Fibroblast of lung (primary cell): ENCODE measurements around the gene SLC38A10. TPM values are rescaled to one million over a fixed set of nuclear protein-coding genes. Genes with fewer than 3 reads are reported as not detected.

Source experiments
- DNase-seq, 2 donors: peaks; one replicate each; pipeline versions ENCODE4 v3.0.0 to v3.0.0-alpha.2; 2010; ENCODE audit warnings: low read depth in 2 of 2
- H2AFZ ChIP-seq: 2 replicates; pipeline ENCODE4 v1.5.1; 2012; ENCODE audit warnings: low read length, control low read depth, inconsistent platforms
- H3K27ac ChIP-seq: 2 replicates; pipeline ENCODE4 v1.5.1; 2011; ENCODE audit warnings: low read length, control low read depth; ENCODE audit not compliant: insufficient read depth
- H3K27me3 ChIP-seq: 2 replicates; pipeline ENCODE4 v1.5.1; 2011; ENCODE audit warnings: mild to moderate bottlenecking, low read length; ENCODE audit not compliant: control insufficient read depth, insufficient read depth
- H3K36me3 ChIP-seq: 2 replicates; pipeline ENCODE4 v1.5.1; 2011; ENCODE audit warnings: low read length; ENCODE audit not compliant: control insufficient read depth, insufficient read depth
- H3K4me1 ChIP-seq: 2 replicates; pipeline ENCODE4 v1.5.1; 2011; ENCODE audit warnings: low read length; ENCODE audit not compliant: control insufficient read depth, insufficient read depth; ENCODE audit errors: extremely low read depth
- H3K4me2 ChIP-seq: 2 replicates; pipeline ENCODE4 v1.5.1; 2011; ENCODE audit warnings: low read length, control low read depth; ENCODE audit not compliant: insufficient read depth; ENCODE audit errors: extremely low read depth
- H3K4me3 ChIP-seq, 4 experiments: fragments of 200-600 bp in 1 of 4; sonication (generic) in 1 of 4; replicated peaks in 1 of 4; 2 replicates each; pipeline ENCODE4 v1.5.1; 2011 to 2016; ENCODE audit warnings: low read length in 4 of 4, low read depth in 3 of 4, mild to moderate bottlenecking in 3 of 4, control low read depth in 2 of 4, inconsistent platforms in 1 of 4, mixed read lengths in 1 of 4; ENCODE audit not compliant: insufficient read depth in 1 of 4; ENCODE audit errors: control extremely low read depth in 1 of 4
- H3K79me2 ChIP-seq: 2 replicates; pipeline ENCODE4 v1.5.1; 2012; ENCODE audit warnings: mild to moderate bottlenecking, low read length, inconsistent platforms; ENCODE audit not compliant: control insufficient read depth, insufficient read depth
- H3K9ac ChIP-seq: 2 replicates; pipeline ENCODE4 v1.5.1; 2011; ENCODE audit warnings: mild to moderate bottlenecking, low read length, control low read depth; ENCODE audit not compliant: insufficient read depth
- H3K9me3 ChIP-seq: 2 replicates; pipeline ENCODE4 v1.5.1; 2012; ENCODE audit warnings: low read depth, low read length; ENCODE audit not compliant: control insufficient read depth, insufficient read depth
- H4K20me1 ChIP-seq: 2 replicates; pipeline ENCODE4 v1.5.1; 2011; ENCODE audit warnings: low read length; ENCODE audit not compliant: control insufficient read depth, insufficient read depth; ENCODE audit errors: extremely low read depth
- CTCF ChIP-seq, 2 donors: IDR thresholded peaks in 1 of 2; conservative IDR thresholded peaks in 1 of 2; 1 replicate in 1 of 2; 2 replicates in 1 of 2; pipeline ENCODE4 v1.5.1; 2011 to 2012; ENCODE audit warnings: low read length in 2 of 2, control low read depth in 1 of 2, inconsistent platforms in 1 of 2, low read depth in 1 of 2, mild to moderate bottlenecking in 1 of 2
- EZH2 ChIP-seq: IDR thresholded peaks from 2 replicates; pipeline ENCODE4 v1.5.1; 2012; ENCODE audit warnings: low read length, control low read depth, mild to moderate bottlenecking; ENCODE audit errors: missing control alignments
- polyA plus RNA-seq, 2 donors: library from polyadenylated mRNA; depleted of rRNA in 1 of 2; stranded (reverse) in 1 of 2; unstranded in 1 of 2; fragments of >200 nt; gene quantifications; 2 replicates each; pipeline ENCODE4 v1.2.1, GENCODE V29; 2011 to 2012; ENCODE audit warnings: missing spikeins in 1 of 2
- total RNA-seq: library from RNA; depleted of rRNA; stranded (reverse); fragments of >200 nt; gene quantifications from 2 replicates; pipeline ENCODE4 v1.2.1, GENCODE V29; 2014

Gene SLC38A10
- total and polyA plus RNA-seq, 2 donors (not counting 1 experiment from before 2014, with no cell fraction given), result 23.6 to 53.2 TPM

DNA sequence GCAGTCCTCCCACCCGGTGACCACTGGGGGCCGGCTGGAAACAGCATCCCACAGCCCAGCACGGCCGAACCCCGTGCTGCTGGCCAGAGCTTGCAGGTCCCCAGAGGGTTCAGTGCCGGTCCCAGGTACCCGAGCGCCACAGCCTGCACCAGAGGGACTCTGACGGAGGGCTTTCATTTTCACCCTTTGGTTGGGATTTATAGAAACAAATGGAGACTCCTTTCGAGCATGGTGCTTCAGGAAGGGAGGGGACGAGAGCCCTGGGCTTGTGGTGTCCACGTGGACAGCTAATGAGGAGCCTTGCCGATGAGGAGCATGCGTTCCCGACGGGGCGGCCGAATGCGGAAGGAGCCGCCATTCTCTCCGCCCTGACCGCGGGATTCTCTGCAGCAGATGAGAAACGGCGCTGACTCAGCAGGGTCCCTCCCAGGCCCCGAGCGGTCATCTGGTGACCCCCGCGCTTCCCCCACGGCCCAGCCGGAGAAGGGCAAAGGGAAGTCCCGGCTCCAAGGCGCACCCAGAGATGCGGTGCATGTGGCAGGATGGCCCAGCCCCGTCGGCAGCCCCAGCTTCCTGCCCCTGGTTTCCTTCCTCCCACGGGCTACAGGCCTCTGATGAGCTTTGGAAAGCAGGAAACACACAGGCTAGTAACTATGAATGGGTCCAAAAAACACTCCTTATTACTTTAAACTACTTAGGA is 9.8 kb downstream of the SLC38A10 start:
- peaks cover 11% of the 10 kb centered on the region for H3K36me3 ChIP-seq
- peak overlapping the region; percentile 59 for H3K27ac ChIP-seq
- H3K9ac ChIP-seq, result peak overlapping the region; percentile 61
- no peaks in the 10 kb centered on the region for H3K27me3 ChIP-seq
- no peak overlapping the region for H3K4me2 ChIP-seq
- no peaks in the 10 kb centered on the region for H4K20me1 ChIP-seq
- no peaks in the 10 kb centered on the region for H3K4me1 ChIP-seq
- peaks cover 18% of the 10 kb centered on the region for H3K79me2 ChIP-seq
- no peaks in the 10 kb centered on the region for H3K9me3 ChIP-seq
- no peak for TF ChIP-seq CTCF (conservative IDR thresholded peaks at IDR 0.05 in 1 of 2, IDR thresholded peaks at IDR 0.05 in 1 of 2; ENCODE audit: low read depth in 1 of 2, low read length in 2 of 2)
- TF ChIP-seq EZH2, result no peak
- H3K4me3 ChIP-seq, result no peak overlapping the region
- no peak overlapping the region for H2AFZ ChIP-seq
- DNase-seq, result peak; percentile 21 to 34

DNA sequence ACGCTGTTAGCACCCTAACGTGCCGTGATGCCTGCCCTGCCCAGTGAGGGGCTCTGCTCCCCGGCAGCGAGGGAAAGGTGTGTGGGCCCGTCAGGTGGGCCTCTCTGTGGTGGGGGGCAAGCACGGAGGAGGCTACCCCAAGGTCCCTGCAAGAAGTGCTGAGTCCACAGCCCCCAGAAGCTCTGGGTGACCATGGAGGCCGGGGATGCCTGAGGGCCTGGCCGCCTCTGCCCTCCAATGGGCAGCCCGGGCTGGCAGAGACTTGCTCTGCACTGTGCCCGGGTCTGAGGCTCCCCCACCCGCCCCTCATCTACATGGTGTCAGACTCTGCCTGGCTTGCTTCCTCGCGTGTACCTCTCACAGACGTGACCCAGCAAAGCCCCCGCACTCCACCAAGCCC is 12.2 kb downstream of the SLC38A10 start:
- Histone ChIP-seq H3K36me3 (peaks cover 14% of the 10 kb centered on the region), H3K27me3 (no peaks in the 10 kb centered on the region), H4K20me1 (no peaks in the 10 kb centered on the region), H3K4me2 (no peak overlapping the region), H3K9ac (no peak overlapping the region), H3K79me2 (peaks cover 9% of the 10 kb centered on the region), H2AFZ (no peak overlapping the region), H3K4me1 (peaks cover 5% of the 10 kb centered on the region), H3K4me3 (no peak overlapping the region), H3K9me3 (no peaks in the 10 kb centered on the region), H3K27ac (no peak overlapping the region)
- DNase-seq, result no peak
- TF ChIP-seq EZH2 (no peak), CTCF (conservative IDR thresholded peaks at IDR 0.05 in 1 of 2, IDR thresholded peaks at IDR 0.05 in 1 of 2; ENCODE audit: low read depth in 1 of 2, low read length in 2 of 2) (no peak)

- Histone ChIP-seq H2AFZ (no peak overlapping the region), H3K9me3 (no peaks in the 10 kb centered on the region), H3K36me3 (peaks cover 14% of the 10 kb centered on the region), H3K4me1 (peaks cover 7% of the 10 kb centered on the region), H3K4me3 (no peak overlapping the region), H3K9ac (no peak overlapping the region), H3K27ac (no peak overlapping the region), H4K20me1 (no peaks in the 10 kb centered on the region), H3K4me2 (no peak overlapping the region), H3K79me2 (peaks cover 9% of the 10 kb centered on the region), H3K27me3 (no peaks in the 10 kb centered on the region)
- DNase-seq, result no peak
- TF ChIP-seq CTCF (conservative IDR thresholded peaks at IDR 0.05 in 1 of 2, IDR thresholded peaks at IDR 0.05 in 1 of 2; ENCODE audit: low read depth in 1 of 2, low read length in 2 of 2), result no peak
- no peak for TF ChIP-seq EZH2
Measured at GRCh38 chr17:81282141-81282540, 13.0 kb downstream of the SLC38A10 start.
